GM23248 (cell line): ENCODE data around the gene CRYBG2. TPM values are rescaled to one million over a fixed set of nuclear protein-coding genes. Genes with fewer than 3 reads are reported as not detected.

Experiments
- DNase-seq: peaks from one replicate; pipeline ENCODE4 v3.0.0-alpha.2; 2015
- H2AFZ ChIP-seq: fragments of 200-600 bp; sonication (generic); 2 replicates; pipeline ENCODE4 v1.6.1; 2016; ENCODE audit warnings: antibody characterized with exemption
- H3F3A ChIP-seq: fragments of 200-600 bp; sonication (generic); 2 replicates; pipeline ENCODE4 v1.6.1; 2016; ENCODE audit warnings: mild to moderate bottlenecking, antibody characterized with exemption, mixed run types; ENCODE audit not compliant: insufficient read depth
- H3K27ac ChIP-seq: fragments of 200-600 bp; sonication (generic); 2 replicates; pipeline ENCODE4 v1.5.1; 2016; ENCODE audit warnings: mild to moderate bottlenecking
- H3K27me3 ChIP-seq: fragments of 200-600 bp; sonication (generic); replicated peaks from 2 replicates; pipeline ENCODE4 v1.6.1; 2016; ENCODE audit warnings: mild to moderate bottlenecking; ENCODE audit not compliant: insufficient read depth
- H3K36me3 ChIP-seq: fragments of 200-600 bp; sonication (generic); 2 replicates; pipeline ENCODE4 v1.6.1; 2016; ENCODE audit warnings: low read depth, mild to moderate bottlenecking
- H3K4me1 ChIP-seq: fragments of 200-600 bp; sonication (generic); 2 replicates; pipeline ENCODE4 v1.6.1; 2016; ENCODE audit warnings: mild to moderate bottlenecking; ENCODE audit not compliant: insufficient read depth
- H3K4me2 ChIP-seq: fragments of 200-600 bp; sonication (generic); one replicate; pipeline ENCODE4 v1.6.1; 2016; ENCODE audit warnings: mild to moderate bottlenecking; ENCODE audit not compliant: unreplicated experiment
- H3K4me3 ChIP-seq: fragments of 200-600 bp; sonication (generic); 2 replicates; pipeline ENCODE4 v1.5.1; 2016; ENCODE audit warnings: mild to moderate bottlenecking
- H3K79me2 ChIP-seq: fragments of 200-600 bp; sonication (generic); 2 replicates; pipeline ENCODE4 v1.6.1; 2016; ENCODE audit warnings: mild to moderate bottlenecking; ENCODE audit not compliant: insufficient read depth
- H3K9ac ChIP-seq: fragments of 200-600 bp; sonication (generic); 2 replicates; pipeline ENCODE4 v1.6.1; 2016; ENCODE audit warnings: mild to moderate bottlenecking
- H3K9me2 ChIP-seq: fragments of 200-600 bp; sonication (generic); 2 replicates; pipeline ENCODE4 v1.6.1; 2016; ENCODE audit warnings: mixed run types, mild to moderate bottlenecking, moderate library complexity; ENCODE audit not compliant: insufficient read depth
- H3K9me3 ChIP-seq: fragments of 200-600 bp; sonication (generic); one replicate; pipeline ENCODE4 v1.6.1; 2017; ENCODE audit warnings: low read depth
- H4K20me1 ChIP-seq: fragments of 200-600 bp; sonication (generic); 2 replicates; pipeline ENCODE4 v1.6.0; 2016; ENCODE audit not compliant: insufficient read depth
- EZH2 ChIP-seq: fragments of 200-600 bp; sonication (generic); IDR thresholded peaks from 2 replicates; pipeline ENCODE4 v1.6.1; 2018; ENCODE audit warnings: antibody characterized with exemption, mild to moderate bottlenecking; ENCODE audit not compliant: insufficient read depth, poor library complexity, severe bottlenecking
- EZH2phosphoT487 ChIP-seq: fragments of 200-600 bp; sonication (generic); IDR thresholded peaks from 2 replicates; pipeline ENCODE4 v1.6.1; 2018; ENCODE audit warnings: antibody characterized with exemption, moderate library complexity, mild to moderate bottlenecking, low read depth; ENCODE audit not compliant: insufficient read depth
- WGBS, 2 experiments: methylation state at CpG; one replicate each; pipeline ENCODE4 v1.1.6; 2015 to 2017; ENCODE audit warnings: low lambda C conversion rate in 2 of 2, low coverage in 1 of 2; ENCODE audit errors: missing lambda C conversion rate in 2 of 2; 5-methylcytosine and 5-hydroxymethylcytosine counted together
- in situ Hi-C: fragments of 300-500 bp; cut with MboI; formaldehyde crosslinking; loops from 2 replicates; pipeline ENCODE4 v1.15.0; 2020
- polyA plus RNA-seq: library from polyadenylated mRNA; unstranded; fragments of >200 nt; fragmentation: Nextera tagmentation; extraction: Ambion mirVana; gene quantifications from 2 replicates; pipeline ENCODE4 v1.2.1, GENCODE V29; 2016
- total RNA-seq: library from RNA; depleted of rRNA; stranded (reverse); fragments of >200 nt; shearing (Covaris generic); gene quantifications from 2 replicates; pipeline ENCODE4 v1.2.3, GENCODE V29; 2014

CRYBG2 gene
- total and polyA plus RNA-seq, 2 experiments from 2014 or later, result not detected

GRCh38 chr1:26280333-26281042 is 73.4 kb downstream of the CRYBG2 start:
- peaks cover 76% of the 10 kb centered on the region for H3K4me1 ChIP-seq
- H3K27ac ChIP-seq, result peak overlapping the region; percentile 95
- H3K27me3 ChIP-seq, result no peaks in the 10 kb centered on the region
- no peaks in the 10 kb centered on the region for H3K9me3 ChIP-seq
- H3F3A ChIP-seq, result peaks cover 69% of the 10 kb centered on the region
- H3K36me3 ChIP-seq, result 0 out of 2 replicates have a peak, but pooled peaks cover 8% of the 10 kb centered on the region
- peak; percentile 80 for DNase-seq
- H3K9me2 ChIP-seq, result no peaks in the 10 kb centered on the region
- no peak overlapping the region for H2AFZ ChIP-seq
- H3K9ac ChIP-seq, result peak overlapping the region; percentile 87
- TF ChIP-seq EZH2phosphoT487 (no peak), EZH2 (no peak)
- peaks cover 34% of the 10 kb centered on the region for H3K79me2 ChIP-seq
- WGBS, 2 experiments, result 5 to 16% methylated on average over 8 to 19 of the region's 20 CpGs
- H4K20me1 ChIP-seq, result peaks cover 3% of the 10 kb centered on the region; the same call in 1 of the 2 replicates
- H3K4me3 ChIP-seq, result peak overlapping the region; percentile 85
- in situ Hi-C loops, result no loop called here
- H3K4me2 ChIP-seq, result peak overlapping the region; percentile 90

GRCh38 chr1:26279456-26280332 is 74.2 kb downstream of the CRYBG2 start, which contains the start of gene SH3BGRL3:
TSS of gene SH3BGRL3 (plus strand) at chr1:26280086. CDS start at chr1:26280156, 70 bp downstream.
- in situ Hi-C loops, result no loop called here
- Histone ChIP-seq H3K4me3 (peak within 1 kb of the TSS; percentile 85), H3K9me3 (no peaks in the 10 kb centered on the region), H3F3A (peaks cover 77% of the 10 kb centered on the region), H3K9ac (peak within 1 kb of the TSS; percentile 87), H3K9me2 (no peaks in the 10 kb centered on the region), H2AFZ (peak within 1 kb of the TSS; percentile 55; the same call in 1 of the 2 replicates), H3K36me3 (0 out of 2 replicates have a peak, but pooled peaks cover 8% of the 10 kb centered on the region), H3K27ac (peak within 1 kb of the TSS; percentile 95), H3K4me2 (peak within 1 kb of the TSS; percentile 90), H3K4me1 (peaks cover 79% of the 10 kb centered on the region), H3K27me3 (no peaks in the 10 kb centered on the region), H3K79me2 (peaks cover 34% of the 10 kb centered on the region), H4K20me1 (peaks cover 3% of the 10 kb centered on the region; the same call in 1 of the 2 replicates)
- 0 to 2% methylated on average over 30 to 39 of the region's 66 CpGs for WGBS, 2 experiments
- peak; percentile 92 for DNase-seq
- TF ChIP-seq EZH2 (no peak), EZH2phosphoT487 (no peak)

GRCh38 chr1:26278724-26279455 is 75.0 kb downstream of the CRYBG2 start:
- no peaks in the 10 kb centered on the region for H3K9me3 ChIP-seq
- H2AFZ ChIP-seq, result no peak overlapping the region
- H3K4me1 ChIP-seq, result peaks cover 73% of the 10 kb centered on the region
- H3K9me2 ChIP-seq, result no peaks in the 10 kb centered on the region
- H3K4me2 ChIP-seq, result peak overlapping the region; percentile 90
- no peaks in the 10 kb centered on the region for H3K27me3 ChIP-seq
- H3K4me3 ChIP-seq, result peak overlapping the region; percentile 85
- peaks cover 3% of the 10 kb centered on the region; the same call in 1 of the 2 replicates for H4K20me1 ChIP-seq
- TF ChIP-seq EZH2 (no peak), EZH2phosphoT487 (no peak)
- H3K27ac ChIP-seq, result peak overlapping the region; percentile 95
- H3K79me2 ChIP-seq, result peaks cover 34% of the 10 kb centered on the region
- H3K9ac ChIP-seq, result peak overlapping the region; percentile 87
- in situ Hi-C loops, result no loop called here
- WGBS, 2 experiments, result 7 to 15% methylated on average over 9 of the region's 9 CpGs
- peak; percentile 97 for DNase-seq
- H3K36me3 ChIP-seq, result 0 out of 2 replicates have a peak, but pooled peaks cover 8% of the 10 kb centered on the region
- peaks cover 78% of the 10 kb centered on the region for H3F3A ChIP-seq

GRCh38 chr1:26278303-26278702 is 75.6 kb downstream of the CRYBG2 start:
- Histone ChIP-seq H3F3A (peaks cover 72% of the 10 kb centered on the region), H3K9me3 (no peaks in the 10 kb centered on the region), H3K79me2 (peaks cover 33% of the 10 kb centered on the region), H3K27me3 (no peaks in the 10 kb centered on the region), H3K9me2 (no peaks in the 10 kb centered on the region), H3K36me3 (0 out of 2 replicates have a peak, but pooled peaks cover 8% of the 10 kb centered on the region), H3K4me2 (peak overlapping the region; percentile 90), H3K9ac (peak overlapping the region; percentile 87), H2AFZ (no peak overlapping the region), H3K27ac (peak overlapping the region; percentile 95), H3K4me1 (peaks cover 67% of the 10 kb centered on the region), H3K4me3 (peak overlapping the region; percentile 85), H4K20me1 (peaks cover 3% of the 10 kb centered on the region; the same call in 1 of the 2 replicates)
- in situ Hi-C loops, result no loop called here
- peak; percentile 94 for DNase-seq
- 11 to 14% methylated on average over 4 of the region's 4 CpGs for WGBS, 2 experiments
- TF ChIP-seq EZH2 (no peak), EZH2phosphoT487 (no peak)
